Transverse colon (tissue), 4 donors: ENCODE results near the gene FRAT2. TPM values are rescaled to one million over a fixed set of nuclear protein-coding genes. Genes with fewer than 3 reads are reported as not detected.
A peak's percentile ranks its signal among the peaks of the same experiment; 100 is the strongest.

ENCODE experiments used
- DNase-seq: peaks from one replicate; pipeline ENCODE4 v3.0.0-alpha.2; 2019
- H3K27ac ChIP-seq, 4 donors: fragments of 200-600 bp; sonication (generic); 2 replicates each; pipeline ENCODE4 v1.5.1; 2016 to 2018; ENCODE audit warnings: inconsistent platforms in 4 of 4
- H3K27me3 ChIP-seq: fragments of 200-600 bp; sonication (generic); 2 replicates; pipeline ENCODE4 v1.5.1; 2017; ENCODE audit warnings: inconsistent platforms
- H3K36me3 ChIP-seq, 4 donors: fragments of 200-600 bp; sonication (generic); 2 replicates each; pipeline ENCODE4 v1.5.1; 2017 to 2019; ENCODE audit warnings: inconsistent platforms in 4 of 4
- H3K4me1 ChIP-seq, 4 donors: fragments of 200-600 bp; sonication (generic); 2 replicates each; pipeline ENCODE4 v1.5.1; 2017 to 2020; ENCODE audit warnings: inconsistent platforms in 4 of 4
- H3K4me3 ChIP-seq, 4 donors: fragments of 200-600 bp; sonication (generic); 1 replicate in 1 of 4; 2 replicates in 3 of 4; pipeline versions ENCODE4 v1.5.1 to v1.6.1; 2017 to 2019; ENCODE audit warnings: inconsistent platforms in 4 of 4
- H3K9me3 ChIP-seq, 2 donors: fragments of 200-600 bp; sonication (generic); 2 replicates each; pipeline ENCODE4 v1.5.1; 2017 to 2019; ENCODE audit warnings: inconsistent platforms in 2 of 2
- EP300 ChIP-seq: sonication (generic); formaldehyde crosslinking; IDR thresholded peaks from one replicate; pipeline ENCODE4 v1.6.1; 2017; ENCODE audit warnings: antibody characterized with exemption, low read depth
- POLR2A ChIP-seq: fragments of 450-650 bp; IDR thresholded peaks from one replicate; pipeline ENCODE4 v1.6.1; 2016; ENCODE audit warnings: antibody characterized with exemption, mild to moderate bottlenecking, moderate library complexity
- POLR2AphosphoS5 ChIP-seq, 3 donors: sonication (generic); formaldehyde crosslinking; IDR thresholded peaks; one replicate each; pipeline ENCODE4 v1.6.1; 2016; ENCODE audit warnings: antibody characterized with exemption in 3 of 3
- WGBS, 2 donors: methylation state at CpG; one replicate each; pipeline ENCODE4 v1.1.5; 2018; ENCODE audit warnings: low coverage in 1 of 2; 5-methylcytosine and 5-hydroxymethylcytosine counted together
- in situ Hi-C, 4 donors: fragments of 200-750 bp; cut with MboI; loops; one replicate each; pipeline versions ENCODE4 v1.15.0 to v1.15.1; 2017; ENCODE audit warnings: low sequenced_read_pairs in 3 of 4, low pct_ligation_motif_present in 1 of 4, low pct_unique_long_range_greater_than_20kb in 1 of 4
- intact Hi-C: fragments of 100-400 bp; cut with DNase I; formaldehyde crosslinking; loops from one replicate; pipeline ENCODE4 v1.15.1; 2023; ENCODE audit warnings: low total_unique reads
- total RNA-seq, 4 donors: library from RNA; depleted of rRNA; stranded (reverse); fragments of >200 nt; gene quantifications; one replicate each; pipeline ENCODE4 v1.1.0, GENCODE V29; 2016
- TF ChIP-seq, protein P1 (sequence below), 5 experiments: fragments of 200-600 bp in 3 of 5; fragments of 450-650 bp in 2 of 5; sonication (generic) in 3 of 5; IDR thresholded peaks; 1 replicate in 2 of 5; 2 replicates in 3 of 5; pipeline ENCODE4 v1.5.1; 2016 to 2017; ENCODE audit warnings: antibody characterized with exemption in 5 of 5, inconsistent platforms in 3 of 5, mild to moderate bottlenecking in 2 of 5, moderate library complexity in 1 of 5

FRAT2 gene
- total RNA-seq, 4 donors from 2014 or later, result 46.4 to 72.2 (median 54.6) TPM

DNA sequence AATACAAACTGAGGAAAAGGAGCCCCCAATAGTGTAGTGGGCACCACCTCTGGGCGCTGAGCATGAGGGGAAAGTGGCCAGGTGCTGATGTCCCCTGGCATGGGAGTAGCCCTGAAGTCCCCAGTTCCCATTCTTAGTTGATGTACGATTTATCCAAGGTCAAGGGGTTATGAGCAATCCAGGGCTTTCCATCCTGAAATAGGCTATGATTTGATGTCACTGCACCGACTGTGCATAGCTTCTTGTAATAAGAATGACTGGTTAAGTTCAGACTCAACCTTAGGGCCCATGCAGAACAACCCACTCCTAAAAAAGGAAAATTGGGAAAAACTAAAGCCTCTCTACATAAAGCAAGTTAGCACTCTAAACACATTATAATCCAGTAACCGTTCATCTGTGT, 11.0 kb downstream of the FRAT2 start:
- 81 to 90% methylated on average over 2 to 4 of the region's 4 CpGs for WGBS, 2 donors
- Histone ChIP-seq H3K4me3 (no peak overlapping the region), H3K36me3 (no peaks in the 10 kb centered on the region), H3K4me1 (peaks cover 7 to 43% (median 23%) of the 10 kb centered on the region in 4 donors), H3K9me3 (no peaks in the 10 kb centered on the region), H3K27ac (no peak overlapping the region), H3K27me3 (no peaks in the 10 kb centered on the region)
- in situ Hi-C loops (no loop called here), intact Hi-C loops (no loop called here)
- TF ChIP-seq EP300 (no peak), POLR2A (no peak), POLR2AphosphoS5 (IDR thresholded peaks at IDR 0.05) (no peak)
- TF ChIP-seq, protein P1, sequence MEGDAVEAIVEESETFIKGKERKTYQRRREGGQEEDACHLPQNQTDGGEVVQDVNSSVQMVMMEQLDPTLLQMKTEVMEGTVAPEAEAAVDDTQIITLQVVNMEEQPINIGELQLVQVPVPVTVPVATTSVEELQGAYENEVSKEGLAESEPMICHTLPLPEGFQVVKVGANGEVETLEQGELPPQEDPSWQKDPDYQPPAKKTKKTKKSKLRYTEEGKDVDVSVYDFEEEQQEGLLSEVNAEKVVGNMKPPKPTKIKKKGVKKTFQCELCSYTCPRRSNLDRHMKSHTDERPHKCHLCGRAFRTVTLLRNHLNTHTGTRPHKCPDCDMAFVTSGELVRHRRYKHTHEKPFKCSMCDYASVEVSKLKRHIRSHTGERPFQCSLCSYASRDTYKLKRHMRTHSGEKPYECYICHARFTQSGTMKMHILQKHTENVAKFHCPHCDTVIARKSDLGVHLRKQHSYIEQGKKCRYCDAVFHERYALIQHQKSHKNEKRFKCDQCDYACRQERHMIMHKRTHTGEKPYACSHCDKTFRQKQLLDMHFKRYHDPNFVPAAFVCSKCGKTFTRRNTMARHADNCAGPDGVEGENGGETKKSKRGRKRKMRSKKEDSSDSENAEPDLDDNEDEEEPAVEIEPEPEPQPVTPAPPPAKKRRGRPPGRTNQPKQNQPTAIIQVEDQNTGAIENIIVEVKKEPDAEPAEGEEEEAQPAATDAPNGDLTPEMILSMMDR (IDR thresholded peaks at IDR 0.05), result no peak
- no peak for DNase-seq

DNA sequence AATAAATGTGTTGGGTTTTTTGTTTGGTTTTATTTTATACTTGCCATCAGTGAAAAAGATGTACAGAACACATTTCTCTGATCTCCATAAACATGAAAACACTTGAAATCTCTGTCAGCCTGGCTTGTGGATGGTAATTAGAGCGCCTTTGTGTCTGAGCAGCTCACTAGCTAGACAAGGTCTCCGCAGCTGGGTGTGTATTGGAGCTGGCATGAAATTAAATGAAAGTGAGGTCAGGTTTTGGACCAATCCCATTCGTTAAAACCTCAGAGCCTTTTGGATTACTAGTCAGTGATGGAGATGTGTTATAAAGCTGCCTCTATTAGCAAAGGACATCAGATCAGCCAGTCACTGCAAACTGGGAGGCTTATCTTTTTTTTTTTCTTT, 12.7 kb downstream of the FRAT2 start:
- H3K27me3 ChIP-seq, result no peaks in the 10 kb centered on the region
- in situ Hi-C loops, result no loop called here
- no peaks in the 10 kb centered on the region for H3K36me3 ChIP-seq
- peak overlapping the region in 1 of 4 donors; percentile 72 for H3K4me3 ChIP-seq
- H3K4me1 ChIP-seq, result peaks cover 7 to 28% (median 21%) of the 10 kb centered on the region in 4 donors
- DNase-seq, result no peak
- no peak for TF ChIP-seq EP300
- TF ChIP-seq POLR2AphosphoS5 (IDR thresholded peaks at IDR 0.05), result no peak
- TF ChIP-seq, protein P1 (IDR thresholded peaks at IDR 0.05), result no peak
- TF ChIP-seq POLR2A, result no peak
- H3K27ac ChIP-seq, result peak overlapping the region in 2 of 4 donors; percentile 92 to 98
- 40 to 68% methylated on average over 1 to 3 of the region's 3 CpGs for WGBS, 2 donors
- no peaks in the 10 kb centered on the region for H3K9me3 ChIP-seq
- intact Hi-C loops, result no loop called here

GRCh38 chr10:97321032-97321803, 13.3 kb downstream of the FRAT2 start:
- no peaks in the 10 kb centered on the region for H3K36me3 ChIP-seq
- in situ Hi-C loops (no loop called here), intact Hi-C loops (no loop called here)
- H3K4me3 ChIP-seq, result peak overlapping the region; percentile 72 to 84 (median 75)
- no peaks in the 10 kb centered on the region for H3K9me3 ChIP-seq
- no peaks in the 10 kb centered on the region for H3K27me3 ChIP-seq
- H3K27ac ChIP-seq, result peak overlapping the region; percentile 92 to 98 (median 96)
- peak; percentile 32 for TF ChIP-seq POLR2A
- TF ChIP-seq, protein P1 (IDR thresholded peaks at IDR 0.05), result no peak
- TF ChIP-seq POLR2AphosphoS5 (IDR thresholded peaks at IDR 0.05), result peak in 1 of 3 donors; percentile 23
- TF ChIP-seq EP300, result no peak
- peak; percentile 49 for DNase-seq
- WGBS, 2 donors, result 34 to 89% methylated on average over 3 to 38 of the region's 38 CpGs
- peaks cover 7 to 27% (median 21%) of the 10 kb centered on the region in 4 donors for H3K4me1 ChIP-seq

DNA sequence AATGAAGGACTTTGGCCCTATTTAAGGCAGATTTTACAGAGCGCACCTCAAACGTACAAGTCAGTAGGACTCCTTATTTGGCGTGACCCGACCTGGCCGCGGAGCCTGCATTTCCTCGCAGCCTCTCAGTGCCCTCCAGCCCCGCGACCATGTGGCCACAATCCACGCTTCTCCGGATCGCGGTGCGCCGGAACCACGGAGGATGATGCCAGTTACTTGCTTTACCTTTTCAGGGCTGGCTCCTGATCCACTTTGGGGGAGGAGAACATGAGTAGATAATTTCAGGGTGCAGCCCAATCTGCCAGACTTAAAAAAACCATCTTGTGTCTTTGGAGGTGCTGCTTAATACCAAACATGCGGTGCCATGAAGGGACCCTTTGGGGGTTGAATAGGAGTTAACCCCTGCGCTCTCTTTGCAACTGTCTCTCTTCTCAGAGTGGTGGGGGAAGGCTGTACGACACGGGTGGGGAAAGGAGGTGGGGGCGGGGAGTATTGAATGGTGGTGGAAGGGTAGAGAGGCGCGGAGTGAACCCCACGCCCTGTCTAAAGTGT, 14.0 kb downstream of the FRAT2 start:
- Histone ChIP-seq H3K4me3 (peak overlapping the region; percentile 72 to 84 (median 75)), H3K36me3 (no peaks in the 10 kb centered on the region), H3K27ac (peak overlapping the region; percentile 92 to 98 (median 96)), H3K9me3 (no peaks in the 10 kb centered on the region), H3K4me1 (peaks cover 7 to 27% (median 21%) of the 10 kb centered on the region in 4 donors), H3K27me3 (no peaks in the 10 kb centered on the region)
- intact Hi-C loops, result no loop called here
- peak; percentile 32 for DNase-seq
- WGBS, 2 donors, result 18% methylated on average over 24 of the region's 24 CpGs; no CpG with 5 or more reads in 1 of the 2 donors
- TF ChIP-seq, protein P1 (IDR thresholded peaks at IDR 0.05), result no peak
- TF ChIP-seq POLR2AphosphoS5 (IDR thresholded peaks at IDR 0.05) (no peak), POLR2A (no peak), EP300 (no peak)
- in situ Hi-C loops, result no loop called here
